Gastrocnemius medialis (tissue), 4 donors: ENCODE data around the gene GJD4. TPM values are rescaled to one million over a fixed set of nuclear protein-coding genes. Genes with fewer than 3 reads are reported as not detected.

ENCODE experiments used
- ATAC-seq, 2 donors: fragments of 150-250 bp; one replicate each; pipeline ENCODE4 v1.9.1; 2016
- DNase-seq, 2 donors: peaks; one replicate each; pipeline ENCODE4 v3.0.0-alpha.2; 2019
- H3K27ac ChIP-seq, 4 donors: fragments of 200-600 bp; sonication (generic); 1 replicate in 1 of 4; 2 replicates in 3 of 4; pipeline ENCODE4 v1.5.1; 2016 to 2018; ENCODE audit warnings: mild to moderate bottlenecking in 2 of 4, moderate library complexity in 1 of 4
- H3K27me3 ChIP-seq, 3 donors: fragments of 200-600 bp; sonication (generic) in 2 of 3; 1 replicate in 1 of 3; 2 replicates in 2 of 3; pipeline versions ENCODE4 v1.5.1 to v1.6.0; 2016 to 2019; ENCODE audit warnings: mild to moderate bottlenecking in 1 of 3, moderate library complexity in 1 of 3
- H3K36me3 ChIP-seq, 2 donors: fragments of 200-600 bp; sonication (generic) in 1 of 2; one replicate each; pipeline ENCODE4 v1.5.1; 2017 to 2018
- H3K4me1 ChIP-seq, 2 donors: fragments of 200-600 bp; sonication (generic) in 1 of 2; one replicate each; pipeline ENCODE4 v1.5.1; 2016 to 2017; ENCODE audit warnings: mild to moderate bottlenecking in 2 of 2
- H3K4me3 ChIP-seq, 4 donors: fragments of 200-600 bp; sonication (generic) in 3 of 4; 1 replicate in 1 of 4; 2 replicates in 3 of 4; pipeline ENCODE4 v1.5.1; 2016 to 2019; ENCODE audit warnings: mild to moderate bottlenecking in 2 of 4
- H3K9me3 ChIP-seq, 3 donors: fragments of 200-600 bp; sonication (generic) in 2 of 3; 1 replicate in 1 of 3; 2 replicates in 2 of 3; pipeline ENCODE4 v1.5.1; 2016 to 2019
- POLR2A ChIP-seq, 2 donors: fragments of 450-650 bp; IDR thresholded peaks; one replicate each; pipeline ENCODE4 v1.6.1; 2017; ENCODE audit warnings: antibody characterized with exemption in 2 of 2, mild to moderate bottlenecking in 2 of 2, moderate library complexity in 2 of 2
- in situ Hi-C, 4 donors: fragments of 200-750 bp; cut with MboI; loops; one replicate each; pipeline versions ENCODE4 v1.15.0 to v1.8.0; 2017; ENCODE audit warnings: low sequenced_read_pairs in 4 of 4
- intact Hi-C: fragments of 100-400 bp; cut with DNase I; formaldehyde crosslinking; loops from one replicate; pipeline ENCODE4 v1.15.1; 2023; ENCODE audit warnings: low total_unique reads
- total RNA-seq, 4 donors: library from RNA; depleted of rRNA; stranded (reverse); fragments of >200 nt; gene quantifications; one replicate each; pipeline versions ENCODE4 v1.1.0 to v1.2.3, GENCODE V29; 2016
- TF ChIP-seq, protein P1 (sequence below), 5 experiments: fragments of 450-650 bp in 3 of 5; fragments of 200-600 bp in 2 of 5; sonication (generic) in 2 of 5; IDR thresholded peaks in 4 of 5; conservative IDR thresholded peaks in 1 of 5; 1 replicate in 4 of 5; 2 replicates in 1 of 5; pipeline ENCODE4 v1.5.1; 2016 to 2019; ENCODE audit warnings: antibody characterized with exemption in 5 of 5, mild to moderate bottlenecking in 3 of 5, moderate library complexity in 3 of 5

GJD4 gene
- total RNA-seq, 4 donors from 2014 or later, result not detected

DNA sequence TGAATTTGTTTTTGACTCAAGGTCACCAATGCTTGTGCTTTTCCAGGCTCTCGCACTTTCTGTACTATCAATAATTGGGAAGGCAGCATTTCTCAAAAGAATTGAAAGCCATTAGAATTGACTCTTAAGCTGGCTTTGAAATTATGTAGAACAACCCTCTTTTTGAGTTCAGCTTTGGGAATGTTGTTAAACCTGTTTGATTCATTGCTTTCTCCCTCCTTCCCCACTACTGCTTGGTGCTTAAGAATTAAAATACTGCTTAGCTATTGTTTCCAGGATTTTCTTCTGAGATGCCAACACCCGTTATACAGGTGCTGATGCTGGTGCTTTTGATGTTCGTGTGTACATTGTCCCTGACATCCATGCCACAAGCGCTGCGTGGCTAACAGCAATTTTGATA, 52.5 kb downstream of the GJD4 start:
- in situ Hi-C loops (no loop called here), intact Hi-C loops (no loop called here)
- H3K36me3 ChIP-seq, result no peaks in the 10 kb centered on the region
- TF ChIP-seq, protein P1, sequence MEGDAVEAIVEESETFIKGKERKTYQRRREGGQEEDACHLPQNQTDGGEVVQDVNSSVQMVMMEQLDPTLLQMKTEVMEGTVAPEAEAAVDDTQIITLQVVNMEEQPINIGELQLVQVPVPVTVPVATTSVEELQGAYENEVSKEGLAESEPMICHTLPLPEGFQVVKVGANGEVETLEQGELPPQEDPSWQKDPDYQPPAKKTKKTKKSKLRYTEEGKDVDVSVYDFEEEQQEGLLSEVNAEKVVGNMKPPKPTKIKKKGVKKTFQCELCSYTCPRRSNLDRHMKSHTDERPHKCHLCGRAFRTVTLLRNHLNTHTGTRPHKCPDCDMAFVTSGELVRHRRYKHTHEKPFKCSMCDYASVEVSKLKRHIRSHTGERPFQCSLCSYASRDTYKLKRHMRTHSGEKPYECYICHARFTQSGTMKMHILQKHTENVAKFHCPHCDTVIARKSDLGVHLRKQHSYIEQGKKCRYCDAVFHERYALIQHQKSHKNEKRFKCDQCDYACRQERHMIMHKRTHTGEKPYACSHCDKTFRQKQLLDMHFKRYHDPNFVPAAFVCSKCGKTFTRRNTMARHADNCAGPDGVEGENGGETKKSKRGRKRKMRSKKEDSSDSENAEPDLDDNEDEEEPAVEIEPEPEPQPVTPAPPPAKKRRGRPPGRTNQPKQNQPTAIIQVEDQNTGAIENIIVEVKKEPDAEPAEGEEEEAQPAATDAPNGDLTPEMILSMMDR (IDR thresholded peaks at IDR 0.05 in 4 of 5, conservative IDR thresholded peaks at IDR 0.05 in 1 of 5), result no peak
- TF ChIP-seq POLR2A (IDR thresholded peaks at IDR 0.05), result no peak
- no peaks in the 10 kb centered on the region for H3K27me3 ChIP-seq
- H3K4me3 ChIP-seq, result no peak overlapping the region
- no peaks in the 10 kb centered on the region for H3K9me3 ChIP-seq
- ATAC-seq (no peak), DNase-seq (no peak)
- no peaks in the 10 kb centered on the region for H3K4me1 ChIP-seq
- no peak overlapping the region for H3K27ac ChIP-seq

Other genes starting within 250 kb of the GJD4 start
- 1 to 10 TPM; 3.0 to 9.3 (median 4.1) TPM for gene FZD8, start 37.0 kb downstream of the GJD4 start, total RNA-seq